HG03095 (cell line): ENCODE results near the gene ITGA4.

Experiments
- ATAC-seq: cut with Tn5 transposase; IDR thresholded peaks from one replicate; pipeline ENCODE4 v1.9.1; 2021; ENCODE audit warnings: moderate library complexity; ENCODE audit not compliant: unreplicated experiment

Gene ITGA4

GRCh38 chr2:181570833-181571661 is 113.9 kb downstream of the ITGA4 start:
- ATAC-seq: no peak

- ATAC-seq: no peak
These were observed 116.1 kb downstream of the ITGA4 start for GRCh38 chr2:181573140-181573736.

GRCh38 chr2:181574321-181574720 is 117.1 kb downstream of the ITGA4 start:
- ATAC-seq: no peak

- no peak for ATAC-seq
These were observed 118.0 kb downstream of the ITGA4 start for GRCh38 chr2:181575024-181575649.

- ATAC-seq: no peak
These were observed 118.5 kb downstream of the ITGA4 start for GRCh38 chr2:181575650-181576025.

GRCh38 chr2:181576431-181576830 is 119.2 kb downstream of the ITGA4 start:
- no peak for ATAC-seq

- ATAC-seq: no peak
These were observed 121.6 kb downstream of the ITGA4 start for GRCh38 chr2:181578829-181579228.

- no peak for ATAC-seq
These were observed 124.3 kb downstream of the ITGA4 start for GRCh38 chr2:181581534-181581933.

- ATAC-seq: no peak
These were observed 128.5 kb downstream of the ITGA4 start for GRCh38 chr2:181585732-181586131.
